CD1c-positive myeloid dendritic cell (primary cell): ENCODE measurements around the gene SHLD2.
"Not testable (repeated sequence)": the region's sequence is repeated elsewhere in the genome, so short reads cannot be mapped to it uniquely, and the experiment has no call there.

Source experiments
- DNase-seq: peaks from one replicate; pipeline ENCODE4 v3.0.0-alpha.2; 2016; ENCODE audit errors: extremely low spot score

SHLD2 gene

GRCh38 chr10:87094373-87095235 is at the start of gene SHLD2, which contains the start of gene GLUD1:
Gene SHLD2, plus strand, starts transcription at chr10:87095206. Its CDS starts 56,149 bp downstream, at chr10:87151355.
Gene GLUD1, minus strand, starts transcription at chr10:87094843. Its CDS starts 74 bp downstream, at chr10:87094769.
- DNase-seq = peak; percentile 95

GRCh38 chr10:87045434-87045938 is 49.5 kb upstream of the SHLD2 start:
- no peak for DNase-seq

- no peak for DNase-seq
These were observed 41.9 kb upstream of the SHLD2 start for GRCh38 chr10:87053111-87053510.

GRCh38 chr10:87053577-87054181 is 41.3 kb upstream of the SHLD2 start:
- no peak for DNase-seq

- peak; percentile 80 for DNase-seq
These were observed 40.4 kb upstream of the SHLD2 start for GRCh38 chr10:87054373-87055295.

GRCh38 chr10:87058171-87058570 is 36.8 kb upstream of the SHLD2 start:
- DNase-seq = no peak

- no peak for DNase-seq
These were observed 35.6 kb upstream of the SHLD2 start for GRCh38 chr10:87059401-87059800.

- no peak for DNase-seq
These were observed 34.6 kb upstream of the SHLD2 start for GRCh38 chr10:87060280-87060928.

- no peak for DNase-seq
These were observed 30.4 kb upstream of the SHLD2 start for GRCh38 chr10:87064651-87065050.

- DNase-seq = no peak
These were observed 28.8 kb upstream of the SHLD2 start for GRCh38 chr10:87066178-87066577.

GRCh38 chr10:87066865-87067264 is 28.1 kb upstream of the SHLD2 start:
- DNase-seq = no peak

- DNase-seq = no peak
These were observed 26.7 kb upstream of the SHLD2 start for GRCh38 chr10:87068281-87068680.

GRCh38 chr10:87072449-87072848 is 22.6 kb upstream of the SHLD2 start:
- DNase-seq = no peak

- DNase-seq = not testable (repeated sequence)
These were observed 18.6 kb upstream of the SHLD2 start for GRCh38 chr10:87076421-87076820.

GRCh38 chr10:87079106-87079836 is 15.7 kb upstream of the SHLD2 start:
- no peak for DNase-seq

- DNase-seq = not testable (repeated sequence)
These were observed 14.4 kb upstream of the SHLD2 start for GRCh38 chr10:87080621-87081020.

- not testable (repeated sequence) for DNase-seq
These were observed 13.4 kb upstream of the SHLD2 start for GRCh38 chr10:87081574-87081973.

GRCh38 chr10:87082219-87082618 is 12.8 kb upstream of the SHLD2 start:
- DNase-seq = not testable (repeated sequence)

GRCh38 chr10:87083576-87084290 is 11.3 kb upstream of the SHLD2 start:
- peak; percentile 60 for DNase-seq

GRCh38 chr10:87084291-87084782 is 10.7 kb upstream of the SHLD2 start:
- DNase-seq = peak; percentile 70
